Liver (tissue), 3 donors: ENCODE results near the gene SCIN.

ENCODE experiments used
- RXRA ChIP-seq, 2 donors: IDR thresholded peaks; 2 replicates each; pipeline ENCODE4 v1.6.1; 2017 to 2018; ENCODE audit warnings: antibody characterized with exemption in 2 of 2, mild to moderate bottlenecking in 1 of 2
- TF ChIP-seq, protein P1 (sequence below): fragments of 150-350 bp; IDR thresholded peaks from 2 replicates; pipeline ENCODE4 v1.5.1; 2017; ENCODE audit warnings: improper control_type of control experiment, low read depth, low read length; ENCODE audit not compliant: missing input control
- donor health status: healthy.
- donor health status: healthy.

DNA sequence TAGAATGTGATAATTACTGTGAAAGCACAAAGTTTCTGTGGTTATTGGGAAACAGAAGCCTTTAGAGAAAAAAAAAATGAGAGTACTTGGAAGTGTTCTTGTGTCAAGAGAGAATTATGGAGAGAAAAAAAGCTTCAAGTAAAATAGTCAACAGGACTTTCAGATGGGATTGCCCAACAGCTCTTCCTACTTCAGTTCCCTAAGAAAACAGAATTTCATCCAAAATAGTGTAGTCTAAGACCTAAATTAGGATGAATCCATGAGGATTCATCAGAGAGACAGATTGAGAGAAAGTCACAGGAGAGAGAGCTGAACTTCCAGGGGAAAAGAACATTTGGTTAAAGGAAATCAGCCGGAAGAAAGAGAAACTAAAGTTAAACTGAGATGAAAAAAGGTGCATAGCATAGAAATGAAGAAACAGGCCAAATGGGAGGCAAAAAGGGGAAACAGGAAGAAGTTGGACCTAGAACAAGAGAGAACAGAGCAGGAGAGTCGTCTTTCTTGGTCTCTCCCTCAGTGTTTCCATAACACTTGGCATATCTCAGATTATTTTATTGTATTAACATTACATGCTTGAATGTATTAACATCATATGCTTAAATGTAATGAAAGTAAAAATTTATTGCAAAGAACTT, 2.5 kb downstream of the SCIN start:
- TF ChIP-seq, protein P1, sequence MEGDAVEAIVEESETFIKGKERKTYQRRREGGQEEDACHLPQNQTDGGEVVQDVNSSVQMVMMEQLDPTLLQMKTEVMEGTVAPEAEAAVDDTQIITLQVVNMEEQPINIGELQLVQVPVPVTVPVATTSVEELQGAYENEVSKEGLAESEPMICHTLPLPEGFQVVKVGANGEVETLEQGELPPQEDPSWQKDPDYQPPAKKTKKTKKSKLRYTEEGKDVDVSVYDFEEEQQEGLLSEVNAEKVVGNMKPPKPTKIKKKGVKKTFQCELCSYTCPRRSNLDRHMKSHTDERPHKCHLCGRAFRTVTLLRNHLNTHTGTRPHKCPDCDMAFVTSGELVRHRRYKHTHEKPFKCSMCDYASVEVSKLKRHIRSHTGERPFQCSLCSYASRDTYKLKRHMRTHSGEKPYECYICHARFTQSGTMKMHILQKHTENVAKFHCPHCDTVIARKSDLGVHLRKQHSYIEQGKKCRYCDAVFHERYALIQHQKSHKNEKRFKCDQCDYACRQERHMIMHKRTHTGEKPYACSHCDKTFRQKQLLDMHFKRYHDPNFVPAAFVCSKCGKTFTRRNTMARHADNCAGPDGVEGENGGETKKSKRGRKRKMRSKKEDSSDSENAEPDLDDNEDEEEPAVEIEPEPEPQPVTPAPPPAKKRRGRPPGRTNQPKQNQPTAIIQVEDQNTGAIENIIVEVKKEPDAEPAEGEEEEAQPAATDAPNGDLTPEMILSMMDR = no peak
- TF ChIP-seq RXRA (IDR thresholded peaks at IDR 0.05) = no peak
